Small intestine (tissue), 7 donors: ENCODE measurements around the gene MTMR3. TPM values are rescaled to one million over a fixed set of nuclear protein-coding genes. Genes with fewer than 3 reads are reported as not detected.

Experiments
- DNase-seq, 2 donors: peaks; one replicate each; pipeline versions ENCODE4 v3.0.0 to v3.0.0-alpha.2; 2013
- FAIRE-seq: peaks from 2 replicates; lab custom pipeline; 2012; peaks lifted over from hg19 to GRCh38; lab: Jason Lieb, UNC
- H3K27ac ChIP-seq, 3 donors: one replicate each; pipeline ENCODE4 v1.5.1; 2013; ENCODE audit warnings: low read length in 2 of 3, mild to moderate bottlenecking in 2 of 3, control low read depth in 1 of 3, inconsistent platforms in 1 of 3, low read depth in 1 of 3, moderate library complexity in 1 of 3
- H3K27me3 ChIP-seq, 3 donors: one replicate each; pipeline ENCODE4 v1.6.1; 2013; ENCODE audit warnings: low read length in 3 of 3, inconsistent platforms in 1 of 3; ENCODE audit not compliant: control insufficient read depth in 3 of 3, insufficient read depth in 3 of 3
- H3K36me3 ChIP-seq, 3 donors: one replicate each; pipeline ENCODE4 v1.6.1; 2013; ENCODE audit warnings: low read length in 3 of 3, inconsistent platforms in 1 of 3, low read depth in 1 of 3, mild to moderate bottlenecking in 1 of 3, moderate library complexity in 1 of 3; ENCODE audit not compliant: control insufficient read depth in 3 of 3, insufficient read depth in 2 of 3
- H3K4me1 ChIP-seq, 3 donors: one replicate each; pipeline ENCODE4 v1.6.1; 2013; ENCODE audit warnings: low read length in 2 of 3, inconsistent platforms in 1 of 3, low read depth in 1 of 3, mild to moderate bottlenecking in 1 of 3, moderate library complexity in 1 of 3; ENCODE audit not compliant: control insufficient read depth in 3 of 3, insufficient read depth in 2 of 3
- H3K4me3 ChIP-seq, 3 donors: one replicate each; pipeline ENCODE4 v1.5.1; 2013; ENCODE audit warnings: low read length in 3 of 3, control low read depth in 1 of 3, inconsistent platforms in 1 of 3, low read depth in 1 of 3, mild to moderate bottlenecking in 1 of 3, moderate library complexity in 1 of 3
- H3K9me3 ChIP-seq, 2 donors: one replicate each; pipeline ENCODE4 v1.6.1; 2013; ENCODE audit warnings: low read depth in 1 of 2, low read length in 1 of 2; ENCODE audit not compliant: control insufficient read depth in 2 of 2, insufficient read depth in 1 of 2
- WGBS, 3 donors: extraction: QIAGEN DNeasy Blood & Tissue Kit; methylation state at CpG; one replicate each; pipeline ENCODE4 v1.1.7; 2013; 5-methylcytosine and 5-hydroxymethylcytosine counted together
- polyA plus RNA-seq, 4 donors: library from polyadenylated mRNA; stranded (reverse) in 3 of 4; unstranded in 1 of 4; fragments of 200-250 nt in 3 of 4; fragments of 120-200 nt in 1 of 4; gene quantifications; one replicate each; pipeline versions ENCODE4 v1.2.1 to v1.2.3, GENCODE V29; 2013
- donor health status: healthy with polysubstance abuse.
- donor health status: control.
- donor health status: control.
- donor health status: Bipolar disorder and iron deficiency.
- donor health status: healthy.

The MTMR3 gene
- polyA plus RNA-seq, 4 donors = 9.2 to 31.8 (median 13.1) TPM

GRCh38 chr22:29914165-29914564 is 31.2 kb downstream of the MTMR3 start:
- H3K4me1 ChIP-seq = peaks cover 3 to 11% (median 5%) of the 10 kb centered on the region in 3 donors
- WGBS, 3 donors = 63 to 86% (median 79%) methylated on average over 1 of the region's 1 CpG
- no peaks in the 10 kb centered on the region for H3K9me3 ChIP-seq
- H3K27me3 ChIP-seq = no peaks in the 10 kb centered on the region
- no peak overlapping the region for H3K27ac ChIP-seq
- H3K36me3 ChIP-seq = no peaks in the 10 kb centered on the region
- FAIRE-seq (no peak), DNase-seq (no peak)
- H3K4me3 ChIP-seq = no peak overlapping the region

GRCh38 chr22:29914991-29915533 is 32.1 kb downstream of the MTMR3 start:
- H3K9me3 ChIP-seq = no peaks in the 10 kb centered on the region
- H3K27ac ChIP-seq = no peak overlapping the region
- H3K4me3 ChIP-seq = no peak overlapping the region
- no peaks in the 10 kb centered on the region for H3K36me3 ChIP-seq
- no peaks in the 10 kb centered on the region for H3K27me3 ChIP-seq
- H3K4me1 ChIP-seq = peaks cover 3 to 11% (median 5%) of the 10 kb centered on the region in 3 donors
- FAIRE-seq = no peak
- 94 to 97% (median 97%) methylated on average over 4 of the region's 4 CpGs for WGBS, 3 donors
- DNase-seq = no peak

GRCh38 chr22:29916007-29916544 is 33.1 kb downstream of the MTMR3 start:
- 80 to 86% (median 86%) methylated on average over 5 of the region's 5 CpGs for WGBS, 3 donors
- H3K4me1 ChIP-seq = peaks cover under 1 to 11% (median 5%) of the 10 kb centered on the region in 3 donors
- no peak for FAIRE-seq

GRCh38 chr22:29917052-29917902 is 34.3 kb downstream of the MTMR3 start:
- Histone ChIP-seq H3K27ac (no peak overlapping the region), H3K4me1 (peaks cover 0 to 6% (median 5%) of the 10 kb centered on the region in 3 donors), H3K36me3 (no peaks in the 10 kb centered on the region), H3K27me3 (no peaks in the 10 kb centered on the region), H3K9me3 (no peaks in the 10 kb centered on the region), H3K4me3 (no peak overlapping the region)
- FAIRE-seq (no peak), DNase-seq (no peak)
- 53 to 64% (median 58%) methylated on average over 4 of the region's 4 CpGs for WGBS, 3 donors

More at GRCh38 chr22:29916007-29916544, 33.1 kb downstream of the MTMR3 start:
- Histone ChIP-seq H3K27me3 (no peaks in the 10 kb centered on the region), H3K4me3 (no peak overlapping the region), H3K9me3 (no peaks in the 10 kb centered on the region), H3K36me3 (no peaks in the 10 kb centered on the region), H3K27ac (no peak overlapping the region)
- no peak for DNase-seq

- Histone ChIP-seq H3K27ac (no peak overlapping the region), H3K36me3 (peaks cover 0 to under 1% (median 0%) of the 10 kb centered on the region in 3 donors), H3K4me3 (no peak overlapping the region), H3K9me3 (peaks cover 0 to 5% of the 10 kb centered on the region in 2 donors), H3K4me1 (peaks cover 0 to 3% (median 2%) of the 10 kb centered on the region in 3 donors), H3K27me3 (no peaks in the 10 kb centered on the region)
- 81 to 89% (median 82%) methylated on average over 3 of the region's 3 CpGs for WGBS, 3 donors
- FAIRE-seq (no peak), DNase-seq (no peak)
Observed at GRCh38 chr22:29925402-29925801, 42.4 kb downstream of the MTMR3 start.

GRCh38 chr22:29926057-29926456 is 43.1 kb downstream of the MTMR3 start:
- Histone ChIP-seq H3K4me3 (no peak overlapping the region), H3K27me3 (no peaks in the 10 kb centered on the region), H3K4me1 (peaks cover 0 to 3% (median 2%) of the 10 kb centered on the region in 3 donors), H3K27ac (no peak overlapping the region), H3K36me3 (peaks cover 0 to 3% (median 0%) of the 10 kb centered on the region in 3 donors), H3K9me3 (peaks cover 0 to 5% of the 10 kb centered on the region in 2 donors)
- DNase-seq (no peak), FAIRE-seq (no peak)
- 93 to 95% (median 94%) methylated on average over 4 of the region's 4 CpGs for WGBS, 3 donors

- no peaks in the 10 kb centered on the region for H3K9me3 ChIP-seq
- no peak for DNase-seq
- no peak for FAIRE-seq
- WGBS, 3 donors = 48 to 75% (median 55%) methylated on average over 2 of the region's 2 CpGs
- H3K27me3 ChIP-seq = no peaks in the 10 kb centered on the region
- peaks cover 0 to 3% (median 0%) of the 10 kb centered on the region in 3 donors for H3K36me3 ChIP-seq
- no peaks in the 10 kb centered on the region for H3K4me1 ChIP-seq
- no peak overlapping the region for H3K27ac ChIP-seq
- no peak overlapping the region for H3K4me3 ChIP-seq
Observed at GRCh38 chr22:29932136-29932535, 49.2 kb downstream of the MTMR3 start.

- peaks cover 0 to 3% (median 0%) of the 10 kb centered on the region in 3 donors for H3K36me3 ChIP-seq
- H3K27ac ChIP-seq = no peak overlapping the region
- no peaks in the 10 kb centered on the region for H3K4me1 ChIP-seq
- no peaks in the 10 kb centered on the region for H3K27me3 ChIP-seq
- H3K9me3 ChIP-seq = no peaks in the 10 kb centered on the region
- FAIRE-seq (no peak), DNase-seq (no peak)
- 90 to 97% (median 97%) methylated on average over 1 of the region's 1 CpG for WGBS, 3 donors
- no peak overlapping the region for H3K4me3 ChIP-seq
Observed at GRCh38 chr22:29933619-29934018, 50.6 kb downstream of the MTMR3 start.
